HCT116 (cell line): ENCODE data around the gene DGKG. TPM values are rescaled to one million over a fixed set of nuclear protein-coding genes. Genes with fewer than 3 reads are reported as not detected.

Experiments
- ATAC-seq: fragments of 200-7000 bp; cut with Tn5 transposase; 2 replicates; pipeline ENCODE4 v1.9.1; 2020; ENCODE audit warnings: mild to moderate bottlenecking, moderate library complexity
- BruUV-seq: library from RNA; stranded (reverse); fragments of 400-500 nt; replicated peaks from 2 replicates; lab custom pipeline; 2021; lab: Mats Ljungman, UMichigan
- CTCF ChIA-PET: fragments of 300-600 bp; sonication (Branson Sonifier 250); formaldehyde crosslinking; loops from one replicate; lab custom pipeline; 2021; ENCODE audit warnings: antibody characterized with exemption; lab: Charles Lee
- POLR2A ChIA-PET: fragments of 300-600, 350-600 bp; sonication (Branson Sonifier 250); formaldehyde crosslinking; loops from one replicate; lab custom pipeline; 2021; ENCODE audit warnings: antibody characterized with exemption; lab: Charles Lee
- RAD21 ChIA-PET, 2 experiments: fragments of 300-600 bp; sonication (Branson Sonifier 250); formaldehyde crosslinking; loops; one replicate each; lab custom pipeline; 2023; ENCODE audit warnings: low total read pairs in 2 of 2; ENCODE audit not compliant: uncharacterized antibody in 2 of 2, unreplicated experiment in 2 of 2, low non-redundant PET in 1 of 2; lab: Charles Lee
- DNase-seq: peaks from one replicate; pipeline ENCODE4 v3.0.0-alpha.2; 2010; ENCODE audit warnings: low read depth, low spot score
- H2AFZ ChIP-seq: fragments of 200-600 bp; shearing (Covaris generic), sonication (generic); 2 replicates; pipeline ENCODE4 v1.6.1; 2017; ENCODE audit warnings: low read depth, mixed run types, mixed read lengths, antibody characterized with exemption, low read length; ENCODE audit not compliant: poor library complexity, severe bottlenecking
- H3K27ac ChIP-seq: 2 replicates; pipeline ENCODE4 v1.5.1; 2012; ENCODE audit warnings: low read depth, low read length
- H3K27me3 ChIP-seq: fragments of 200-600 bp; sonication (generic); 2 replicates; pipeline ENCODE4 v1.6.1; 2016; ENCODE audit warnings: mixed run types, low read length, mixed read lengths; ENCODE audit not compliant: insufficient read depth
- H3K36me3 ChIP-seq, 2 experiments: fragments of 200-500 bp in 1 of 2; fragments of 200-600 bp in 1 of 2; sonication (Bioruptor generic) in 1 of 2; sonication (generic) in 1 of 2; 2 replicates each; pipeline versions ENCODE4 v1.5.1 to v1.6.1; 2014 to 2016; ENCODE audit warnings: low read length in 2 of 2, inconsistent platforms in 1 of 2, mixed read lengths in 1 of 2, mixed run types in 1 of 2; ENCODE audit not compliant: insufficient read depth in 2 of 2, control insufficient read depth in 1 of 2
- H3K4me1 ChIP-seq, 2 experiments: fragments of 200-600 bp in 1 of 2; sonication (generic) in 1 of 2; 2 replicates each; pipeline versions ENCODE4 v1.5.1 to v1.6.1; 2012 to 2017; ENCODE audit warnings: low read length in 2 of 2, inconsistent platforms in 1 of 2, mild to moderate bottlenecking in 1 of 2, mixed read lengths in 1 of 2, mixed run types in 1 of 2, moderate library complexity in 1 of 2; ENCODE audit not compliant: insufficient read depth in 2 of 2, control insufficient read depth in 1 of 2
- H3K4me2 ChIP-seq: fragments of 200-600 bp; sonication (generic); 2 replicates; pipeline ENCODE4 v1.6.1; 2017; ENCODE audit warnings: mixed run types, low read length, mixed read lengths
- H3K4me3 ChIP-seq, 2 experiments: fragments of 200-600 bp in 1 of 2; sonication (generic) in 1 of 2; replicated peaks in 1 of 2; 2 replicates each; pipeline ENCODE4 v1.5.1; 2011 to 2016; ENCODE audit warnings: low read length in 2 of 2, control low read depth in 1 of 2, low read depth in 1 of 2, mild to moderate bottlenecking in 1 of 2, mixed read lengths in 1 of 2, mixed run types in 1 of 2
- H3K79me2 ChIP-seq: fragments of 200-600 bp; sonication (generic); 2 replicates; pipeline ENCODE4 v1.6.1; 2017; ENCODE audit warnings: mild to moderate bottlenecking, mixed run types, low read length, moderate library complexity, mixed read lengths; ENCODE audit not compliant: insufficient read depth
- H3K9ac ChIP-seq: fragments of 200-600 bp; sonication (generic); 2 replicates; pipeline ENCODE4 v1.6.1; 2016; ENCODE audit warnings: low read length, mixed read lengths
- H3K9me2 ChIP-seq: fragments of 200-600 bp; sonication (generic), shearing (Covaris generic); 2 replicates; pipeline ENCODE4 v1.6.1; 2017; ENCODE audit warnings: mixed run types, mild to moderate bottlenecking, moderate library complexity; ENCODE audit not compliant: insufficient read depth
- H3K9me3 ChIP-seq, 2 experiments: fragments of 200-500 bp in 1 of 2; fragments of 200-600 bp in 1 of 2; sonication (Bioruptor generic) in 1 of 2; sonication (generic) in 1 of 2; 2 replicates each; pipeline ENCODE4 v1.6.1; 2014 to 2017; ENCODE audit warnings: low read length in 2 of 2, mixed read lengths in 2 of 2, inconsistent platforms in 1 of 2, low read depth in 1 of 2, mild to moderate bottlenecking in 1 of 2, mixed run types in 1 of 2, moderate library complexity in 1 of 2; ENCODE audit not compliant: control insufficient read depth in 1 of 2, insufficient read depth in 1 of 2
- H4K20me1 ChIP-seq: fragments of 200-600 bp; sonication (generic), shearing (Covaris generic); 2 replicates; pipeline ENCODE4 v1.6.1; 2017; ENCODE audit warnings: mixed run types, mild to moderate bottlenecking, moderate library complexity; ENCODE audit not compliant: insufficient read depth
- CBX3 ChIP-seq: IDR thresholded peaks from 2 replicates; pipeline ENCODE4 v1.6.1; 2012; ENCODE audit warnings: low read depth
- CTCF ChIP-seq, 3 experiments: fragments of 200-600 bp in 1 of 3; sonication (generic) in 1 of 3; IDR thresholded peaks in 2 of 3; conservative IDR thresholded peaks in 1 of 3; 2 replicates each; pipeline ENCODE4 v1.5.1; 2012 to 2017; ENCODE audit warnings: low read depth in 2 of 3, low read length in 2 of 3, antibody characterized with exemption in 1 of 3, borderline replicate concordance in 1 of 3, control low read depth in 1 of 3, mild to moderate bottlenecking in 1 of 3, mixed read lengths in 1 of 3, mixed run types in 1 of 3, moderate library complexity in 1 of 3; ENCODE audit not compliant: insufficient read depth in 1 of 3
- EGR1 ChIP-seq: IDR thresholded peaks from 2 replicates; pipeline ENCODE4 v1.6.1; 2012; ENCODE audit warnings: low read depth
- EZH2 ChIP-seq: fragments of 200-600 bp; sonication (generic); IDR thresholded peaks from 2 replicates; pipeline ENCODE4 v1.6.1; 2017; ENCODE audit warnings: antibody characterized with exemption, mixed run types
- EZH2phosphoT487 ChIP-seq: fragments of 200-600 bp; IDR thresholded peaks from 2 replicates; pipeline ENCODE4 v1.6.1; 2018; ENCODE audit warnings: antibody characterized with exemption, borderline replicate concordance
- JUND ChIP-seq: IDR thresholded peaks from 2 replicates; pipeline ENCODE4 v1.6.1; 2012
- MAX ChIP-seq: IDR thresholded peaks from 2 replicates; pipeline ENCODE4 v1.6.1; 2012
- RAD21 ChIP-seq: IDR thresholded peaks from 2 replicates; pipeline ENCODE4 v1.6.1; 2012; ENCODE audit warnings: low read depth, mild to moderate bottlenecking
- REST ChIP-seq: IDR thresholded peaks from 2 replicates; pipeline ENCODE4 v1.6.1; 2012; ENCODE audit warnings: low read depth
- SP1 ChIP-seq: IDR thresholded peaks from 2 replicates; pipeline ENCODE4 v1.6.1; 2012; ENCODE audit warnings: low read depth
- ZNF274 ChIP-seq: fragments of 200-500 bp; sonication (Bioruptor generic); IDR thresholded peaks from 2 replicates; pipeline ENCODE4 v1.6.1; 2014; ENCODE audit warnings: mild to moderate bottlenecking, low read depth, low read length, inconsistent platforms
- intact Hi-C: fragments of 100-400 bp; cut with micrococcal nuclease; formaldehyde crosslinking; loops from 2 replicates; pipeline ENCODE4 v1.10.0; 2022
- total RNA-seq: library from RNA; stranded (reverse); gene quantifications from one replicate; pipeline ENCODE4 v1.2.1, GENCODE V29; 2021; ENCODE audit not compliant: unreplicated experiment

DGKG gene
- total RNA-seq, 1 experiment from 2014 or later: 4.8 TPM

- RAD21 ChIA-PET: no interaction called here
- no peaks in the 10 kb centered on the region for H3K9me3 ChIP-seq
- no peaks in the 10 kb centered on the region for H3K79me2 ChIP-seq
- intact Hi-C loops: no loop called here
- H3K27me3 ChIP-seq: peaks cover 30% of the 10 kb centered on the region
- no peaks in the 10 kb centered on the region for H3K9me2 ChIP-seq
- H3K27ac ChIP-seq: no peak overlapping the region
- H3K9ac ChIP-seq: no peak overlapping the region
- no peak overlapping the region for H3K4me2 ChIP-seq
- H3K4me1 ChIP-seq: no peaks in the 10 kb centered on the region
- CTCF ChIA-PET: no interaction called here
- no peak overlapping the region for H2AFZ ChIP-seq
- no peak for TF ChIP-seq JUND
- no peak for TF ChIP-seq SP1
- TF ChIP-seq EZH2phosphoT487: no peak
- no peak for TF ChIP-seq ZNF274
- no peak for TF ChIP-seq EGR1
- TF ChIP-seq CTCF (IDR thresholded peaks at IDR 0.05 in 2 of 3, conservative IDR thresholded peaks at IDR 0.05 in 1 of 3; ENCODE audit: borderline replicate concordance in 1 of 3, insufficient read depth in 1 of 3, low read depth in 2 of 3, low read length in 2 of 3): no peak
- no peak for TF ChIP-seq CBX3
- TF ChIP-seq RAD21: no peak
- TF ChIP-seq REST: no peak
- TF ChIP-seq MAX: no peak
- no peak for TF ChIP-seq EZH2
- BruUV-seq: no TSS peak
- POLR2A ChIA-PET: no interaction called here
- DNase-seq: no peak
- H4K20me1 ChIP-seq: no peaks in the 10 kb centered on the region
- ATAC-seq: no peak
- H3K36me3 ChIP-seq: no peaks in the 10 kb centered on the region
- H3K4me3 ChIP-seq: no peak overlapping the region
These were observed 21.8 kb downstream of the DGKG start for GRCh38 chr3:186340204-186340603.
